Ascending aorta (tissue), 2 donors: ENCODE data around the gene LCP1. TPM values are rescaled to one million over a fixed set of nuclear protein-coding genes. Genes with fewer than 3 reads are reported as not detected.

Experiments used
- DNase-seq, 2 donors: peaks; one replicate each; pipeline ENCODE4 v3.0.0-alpha.2; 2019; ENCODE audit warnings: low spot score in 2 of 2
- H3K27ac ChIP-seq, 2 donors: fragments of 200-600 bp; sonication (generic); one replicate each; pipeline ENCODE4 v1.5.1; 2016 to 2017; ENCODE audit warnings: mild to moderate bottlenecking in 1 of 2
- H3K27me3 ChIP-seq: fragments of 200-600 bp; sonication (generic); one replicate; pipeline ENCODE4 v1.5.1; 2017
- H3K36me3 ChIP-seq, 2 donors: fragments of 200-600 bp; sonication (generic); one replicate each; pipeline ENCODE4 v1.5.1; 2016
- H3K4me1 ChIP-seq, 2 donors: fragments of 200-600 bp; sonication (generic); one replicate each; pipeline ENCODE4 v1.5.1; 2016 to 2017; ENCODE audit warnings: mild to moderate bottlenecking in 1 of 2
- H3K4me3 ChIP-seq, 2 donors: fragments of 200-600 bp; sonication (generic); one replicate each; pipeline ENCODE4 v1.5.1; 2016 to 2017; ENCODE audit warnings: mild to moderate bottlenecking in 1 of 2
- H3K9me3 ChIP-seq, 2 donors: fragments of 200-600 bp; sonication (generic); one replicate each; pipeline ENCODE4 v1.5.1; 2016
- intact Hi-C: fragments of 100-400 bp; cut with DNase I; formaldehyde crosslinking; loops from one replicate; pipeline ENCODE4 v1.15.1; 2023
- total RNA-seq: library from RNA; depleted of rRNA; stranded (reverse); fragments of >200 nt; gene quantifications from one replicate; pipeline ENCODE4 v1.1.0, GENCODE V29; 2016
- TF ChIP-seq, protein P1 (sequence below), 3 experiments: fragments of 200-600 bp in 2 of 3; fragments of 450-650 bp in 1 of 3; sonication (generic) in 2 of 3; IDR thresholded peaks; one replicate each; pipeline ENCODE4 v1.5.1; 2016 to 2019; ENCODE audit warnings: antibody characterized with exemption in 3 of 3, mild to moderate bottlenecking in 1 of 3, moderate library complexity in 1 of 3

LCP1 gene
- total RNA-seq, 1 donor from 2014 or later: 78.0 TPM

DNA sequence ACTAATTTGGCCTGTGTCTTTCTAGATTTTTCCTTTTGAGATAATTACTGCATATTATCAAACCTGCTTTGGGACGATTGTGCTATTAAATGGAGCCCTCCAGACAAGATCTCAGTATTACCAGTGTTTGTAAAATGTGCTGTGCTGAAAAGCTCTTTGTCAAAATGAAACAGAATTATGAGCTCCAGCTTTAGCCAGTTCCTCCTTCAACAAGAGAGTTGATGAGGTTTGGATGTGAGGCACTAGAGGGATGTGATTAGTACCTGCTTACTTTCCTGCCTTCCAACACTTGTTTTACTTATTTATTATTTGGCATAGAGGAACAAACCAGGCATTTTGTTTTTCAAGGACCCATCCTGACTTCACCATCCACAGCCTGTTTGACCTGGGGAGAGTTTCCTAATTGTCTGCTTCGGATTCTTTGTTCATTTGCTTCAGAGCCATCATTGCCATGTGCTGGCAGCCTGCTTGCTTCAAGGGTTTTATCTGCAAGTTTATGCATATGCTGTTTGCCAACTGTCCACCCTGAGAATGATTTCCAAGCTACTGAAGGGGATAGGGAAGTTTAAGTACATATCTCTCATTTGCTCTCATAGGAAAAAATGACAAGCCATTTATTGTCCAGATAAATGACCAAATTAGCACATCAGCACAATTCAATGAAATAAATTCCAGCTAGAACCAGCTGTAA, 44.2 kb downstream of the LCP1 start:
- H3K9me3 ChIP-seq: no peaks in the 10 kb centered on the region
- H3K27me3 ChIP-seq: no peaks in the 10 kb centered on the region
- no peak overlapping the region for H3K4me3 ChIP-seq
- TF ChIP-seq, protein P1, sequence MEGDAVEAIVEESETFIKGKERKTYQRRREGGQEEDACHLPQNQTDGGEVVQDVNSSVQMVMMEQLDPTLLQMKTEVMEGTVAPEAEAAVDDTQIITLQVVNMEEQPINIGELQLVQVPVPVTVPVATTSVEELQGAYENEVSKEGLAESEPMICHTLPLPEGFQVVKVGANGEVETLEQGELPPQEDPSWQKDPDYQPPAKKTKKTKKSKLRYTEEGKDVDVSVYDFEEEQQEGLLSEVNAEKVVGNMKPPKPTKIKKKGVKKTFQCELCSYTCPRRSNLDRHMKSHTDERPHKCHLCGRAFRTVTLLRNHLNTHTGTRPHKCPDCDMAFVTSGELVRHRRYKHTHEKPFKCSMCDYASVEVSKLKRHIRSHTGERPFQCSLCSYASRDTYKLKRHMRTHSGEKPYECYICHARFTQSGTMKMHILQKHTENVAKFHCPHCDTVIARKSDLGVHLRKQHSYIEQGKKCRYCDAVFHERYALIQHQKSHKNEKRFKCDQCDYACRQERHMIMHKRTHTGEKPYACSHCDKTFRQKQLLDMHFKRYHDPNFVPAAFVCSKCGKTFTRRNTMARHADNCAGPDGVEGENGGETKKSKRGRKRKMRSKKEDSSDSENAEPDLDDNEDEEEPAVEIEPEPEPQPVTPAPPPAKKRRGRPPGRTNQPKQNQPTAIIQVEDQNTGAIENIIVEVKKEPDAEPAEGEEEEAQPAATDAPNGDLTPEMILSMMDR (IDR thresholded peaks at IDR 0.05): no peak
- no peak for DNase-seq
- no peak overlapping the region for H3K27ac ChIP-seq
- no peaks in the 10 kb centered on the region for H3K36me3 ChIP-seq
- H3K4me1 ChIP-seq: no peaks in the 10 kb centered on the region
- intact Hi-C loops: no loop called here

DNA sequence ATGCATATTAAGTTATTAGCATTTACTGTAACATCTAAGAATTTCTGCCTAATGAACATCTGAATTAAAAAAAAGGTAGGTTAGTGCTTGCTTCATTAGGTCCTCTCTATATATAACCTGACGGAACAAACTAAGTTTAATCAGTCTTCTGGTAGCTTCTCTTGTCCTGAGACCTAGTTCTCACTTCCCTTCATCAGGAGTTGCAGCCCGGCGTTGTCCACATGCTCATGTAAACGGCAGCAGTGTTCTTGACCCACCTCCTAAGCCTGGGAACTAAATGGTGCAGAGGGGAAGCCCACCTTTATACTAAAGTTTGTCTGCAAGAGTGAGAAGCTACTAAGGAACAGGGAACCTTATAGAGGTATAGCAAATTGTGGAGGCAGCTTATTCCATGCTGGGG, 45.3 kb downstream of the LCP1 start:
- no peak overlapping the region for H3K27ac ChIP-seq
- TF ChIP-seq, protein P1 (IDR thresholded peaks at IDR 0.05): no peak
- no peak for DNase-seq

DNA sequence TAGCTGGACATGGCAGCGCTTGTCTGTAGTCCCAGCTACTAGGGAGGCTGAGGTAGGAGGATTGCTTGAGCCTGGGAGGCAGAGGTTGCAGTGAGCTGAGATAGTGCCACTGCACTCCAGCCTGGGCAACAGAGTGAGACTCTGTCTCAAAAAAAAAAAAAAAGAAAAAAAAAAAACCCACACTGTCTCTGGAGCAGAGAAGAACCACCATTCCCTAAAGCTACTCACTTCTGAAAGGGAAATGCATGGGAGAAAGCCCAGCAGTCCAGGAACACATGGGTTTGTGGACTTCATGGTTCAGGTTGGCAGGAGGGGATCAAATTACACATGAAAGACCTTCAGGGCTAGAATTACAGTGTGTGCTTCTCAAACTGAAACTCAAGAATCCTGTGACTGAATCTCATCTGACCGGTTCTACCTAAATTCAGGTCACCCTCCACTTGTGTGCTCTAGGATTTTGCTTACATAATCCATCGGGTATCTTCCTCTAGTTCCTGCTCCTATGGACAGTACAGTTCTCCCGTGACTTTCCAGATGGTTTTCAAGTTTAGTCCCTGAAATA, 46.9 kb downstream of the LCP1 start:
- no peaks in the 10 kb centered on the region for H3K36me3 ChIP-seq
- no peaks in the 10 kb centered on the region for H3K27me3 ChIP-seq
- H3K4me1 ChIP-seq: no peaks in the 10 kb centered on the region
- intact Hi-C loops: no loop called here
- TF ChIP-seq, protein P1 (IDR thresholded peaks at IDR 0.05): no peak
- H3K27ac ChIP-seq: no peak overlapping the region
- no peak for DNase-seq
- H3K9me3 ChIP-seq: no peaks in the 10 kb centered on the region
- no peak overlapping the region for H3K4me3 ChIP-seq

More for the DNA sequence above, 45.3 kb downstream of the LCP1 start:
- H3K4me1 ChIP-seq: no peaks in the 10 kb centered on the region
- intact Hi-C loops: no loop called here
- no peaks in the 10 kb centered on the region for H3K27me3 ChIP-seq
- no peaks in the 10 kb centered on the region for H3K9me3 ChIP-seq
- H3K36me3 ChIP-seq: no peaks in the 10 kb centered on the region
- no peak overlapping the region for H3K4me3 ChIP-seq

DNA sequence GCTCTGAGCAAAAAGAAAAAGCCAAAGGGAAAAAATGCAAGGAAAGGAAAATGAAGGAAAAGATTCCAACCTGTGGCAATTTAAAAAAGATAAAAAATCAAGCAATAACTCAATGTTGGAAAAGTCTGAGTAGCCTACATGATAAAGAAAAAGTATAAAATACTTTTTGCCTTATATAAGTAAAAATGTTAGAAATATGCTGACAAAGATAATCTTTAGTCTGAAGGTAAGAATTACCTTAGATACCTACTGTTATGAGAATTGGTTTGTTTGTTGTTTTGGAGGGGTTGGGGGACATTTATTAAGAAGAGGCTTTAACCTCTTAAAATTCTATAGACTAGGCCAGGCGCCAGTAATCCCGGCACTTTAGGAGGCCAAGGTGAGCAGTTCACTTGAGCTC, 47.5 kb downstream of the LCP1 start:
- DNase-seq: no peak
- H3K27ac ChIP-seq: no peak overlapping the region
- no peaks in the 10 kb centered on the region for H3K27me3 ChIP-seq
- H3K4me1 ChIP-seq: no peaks in the 10 kb centered on the region
- H3K9me3 ChIP-seq: no peaks in the 10 kb centered on the region
- intact Hi-C loops: no loop called here
- TF ChIP-seq, protein P1 (IDR thresholded peaks at IDR 0.05): no peak
- H3K36me3 ChIP-seq: no peaks in the 10 kb centered on the region
- no peak overlapping the region for H3K4me3 ChIP-seq

DNA sequence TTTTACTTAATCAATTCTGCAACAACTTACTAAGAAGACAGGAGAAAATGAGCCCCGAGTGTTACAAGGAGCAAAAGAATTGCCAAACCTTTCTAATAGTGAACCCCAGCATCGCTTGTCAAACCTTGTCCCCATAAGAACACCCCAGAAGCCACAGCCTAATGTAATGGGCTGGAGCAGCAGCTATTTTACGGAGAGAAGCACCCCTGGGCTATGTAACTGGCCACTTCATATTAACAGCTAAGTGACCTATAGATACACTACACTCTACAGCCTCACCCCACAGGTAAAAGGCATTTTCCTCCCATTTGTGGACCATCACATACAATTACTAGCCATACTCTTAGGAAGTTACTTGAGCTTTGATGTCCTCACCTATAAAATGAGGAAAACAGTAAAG, 49.9 kb downstream of the LCP1 start:
- no peak for DNase-seq
- H3K9me3 ChIP-seq: no peaks in the 10 kb centered on the region
- TF ChIP-seq, protein P1 (IDR thresholded peaks at IDR 0.05): no peak
- H3K4me1 ChIP-seq: no peaks in the 10 kb centered on the region
- H3K27ac ChIP-seq: no peak overlapping the region
- H3K36me3 ChIP-seq: no peaks in the 10 kb centered on the region
- no peaks in the 10 kb centered on the region for H3K27me3 ChIP-seq
- H3K4me3 ChIP-seq: no peak overlapping the region
- intact Hi-C loops: no loop called here
